Panc1 (cell line): ENCODE measurements around the gene ERF.

Experiments
- CTCF ChIP-seq: fragments of 450-650 bp; IDR thresholded peaks from 2 replicates; pipeline ENCODE4 v1.5.1; 2017; ENCODE audit warnings: mild to moderate bottlenecking
- POLR2AphosphoS5 ChIP-seq: IDR thresholded peaks from 2 replicates; pipeline ENCODE4 v1.6.1; 2012; ENCODE audit warnings: mild to moderate bottlenecking, low read depth, low read length, moderate library complexity
- REST ChIP-seq, 2 experiments: IDR thresholded peaks; 2 replicates each; pipeline ENCODE4 v1.6.1; 2011 to 2012; ENCODE audit warnings: low read depth in 2 of 2, control low read depth in 1 of 2, low read length in 1 of 2, mild to moderate bottlenecking in 1 of 2, moderate library complexity in 1 of 2; ENCODE audit not compliant: insufficient read depth in 1 of 2
- TCF7L2 ChIP-seq: IDR thresholded peaks from 2 replicates; pipeline ENCODE4 v1.6.1; 2011; ENCODE audit warnings: mild to moderate bottlenecking, low read depth, low read length, inconsistent platforms

DNA sequence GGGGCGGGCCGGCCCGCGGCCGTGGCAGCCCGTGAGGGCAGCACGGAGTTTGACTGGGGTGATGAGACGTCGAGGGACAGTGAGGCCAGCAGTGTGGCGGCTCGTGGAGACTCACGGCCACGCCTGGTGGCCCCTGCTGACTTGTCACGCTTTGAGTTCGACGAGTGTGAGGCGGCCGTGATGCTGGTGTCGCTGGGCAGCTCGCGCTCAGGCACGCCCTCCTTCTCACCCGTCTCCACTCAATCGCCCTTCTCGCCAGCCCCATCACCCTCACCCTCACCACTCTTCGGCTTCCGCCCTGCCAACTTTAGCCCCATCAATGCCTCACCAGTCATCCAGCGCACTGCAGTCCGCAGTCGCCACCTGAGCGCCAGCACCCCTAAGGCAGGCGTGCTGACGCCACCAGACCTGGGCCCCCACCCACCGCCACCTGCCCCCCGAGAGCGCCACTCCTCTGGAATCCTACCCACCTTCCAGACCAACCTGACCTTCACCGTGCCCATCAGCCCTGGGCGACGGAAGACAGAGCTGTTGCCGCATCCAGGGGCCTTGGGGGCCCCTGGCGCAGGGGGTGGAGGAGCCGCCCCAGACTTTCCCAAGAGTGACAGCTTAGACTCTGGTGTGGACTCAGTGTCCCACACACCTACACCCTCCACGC lies 18.6 kb upstream of the ERF start:
- no peak for TF ChIP-seq CTCF
- TF ChIP-seq TCF7L2: no peak
- no peak for TF ChIP-seq REST (IDR thresholded peaks at IDR 0.05; ENCODE audit: insufficient read depth in 1 of 2, low read depth in 2 of 2, low read length in 1 of 2)
- TF ChIP-seq POLR2AphosphoS5: no peak
